Lung (tissue), 12 donors: ENCODE results near the gene CFAP53. TPM values are rescaled to one million over a fixed set of nuclear protein-coding genes. Genes with fewer than 3 reads are reported as not detected.

Experiments used
- ATAC-seq: fragments of 200-7000 bp; cut with Tn5 transposase; one replicate; pipeline ENCODE4 v1.9.1; 2020; ENCODE audit warnings: moderate number of reproducible peaks; ENCODE audit not compliant: insufficient read depth, low FRiP score
- DNase-seq, 3 donors: peaks; one replicate each; pipeline ENCODE4 v3.0.0-alpha.2; 2013 to 2017
- H3K27ac ChIP-seq, 2 donors: one replicate each; pipeline ENCODE4 v1.5.1; 2013; ENCODE audit warnings: mild to moderate bottlenecking in 2 of 2, moderate library complexity in 2 of 2, control low read depth in 1 of 2, inconsistent platforms in 1 of 2, low read depth in 1 of 2, low read length in 1 of 2
- H3K27me3 ChIP-seq, 3 donors: one replicate each; pipeline ENCODE4 v1.5.1; 2013; ENCODE audit warnings: low read length in 2 of 3; ENCODE audit not compliant: control insufficient read depth in 3 of 3, insufficient read depth in 3 of 3
- H3K36me3 ChIP-seq, 4 donors: one replicate each; pipeline ENCODE4 v1.5.1; 2013; ENCODE audit warnings: low read length in 4 of 4, mild to moderate bottlenecking in 1 of 4, moderate library complexity in 1 of 4; ENCODE audit not compliant: control insufficient read depth in 4 of 4, insufficient read depth in 4 of 4
- H3K4me1 ChIP-seq, 5 donors: one replicate each; pipeline ENCODE4 v1.5.1; 2013; ENCODE audit warnings: low read length in 5 of 5, mild to moderate bottlenecking in 2 of 5, moderate library complexity in 1 of 5; ENCODE audit not compliant: control insufficient read depth in 5 of 5, insufficient read depth in 5 of 5
- H3K4me3 ChIP-seq: one replicate; pipeline ENCODE4 v1.5.1; 2013; ENCODE audit warnings: mild to moderate bottlenecking, control low read depth, moderate library complexity
- H3K9ac ChIP-seq, 2 donors: one replicate each; pipeline ENCODE4 v1.5.1; 2013; ENCODE audit warnings: low read length in 2 of 2, control low read depth in 1 of 2; ENCODE audit not compliant: insufficient read depth in 1 of 2
- H3K9me3 ChIP-seq, 4 donors: one replicate each; pipeline ENCODE4 v1.5.1; 2013; ENCODE audit warnings: low read length in 3 of 4, mild to moderate bottlenecking in 1 of 4, moderate library complexity in 1 of 4; ENCODE audit not compliant: control insufficient read depth in 4 of 4, insufficient read depth in 3 of 4
- WGBS, 2 donors: extraction: QIAGEN DNeasy Blood & Tissue Kit; methylation state at CpG; one replicate each; pipeline ENCODE4 v1.1.7; 2013; 5-methylcytosine and 5-hydroxymethylcytosine counted together
- polyA plus RNA-seq, 2 donors: library from polyadenylated mRNA; stranded (reverse); fragments of 200-250 nt; gene quantifications; one replicate each; pipeline ENCODE4 v1.2.1, GENCODE V29; 2013
- total RNA-seq, 2 donors: library from RNA; depleted of rRNA in 1 of 2; stranded (reverse); fragments of >200 nt in 1 of 2; gene quantifications; one replicate each; pipeline ENCODE4 v1.2.1, GENCODE V29; 2014 to 2021
- TF ChIP-seq, protein P1 (sequence below): IDR thresholded peaks from 2 replicates; pipeline ENCODE4 v1.5.1; 2012; ENCODE audit warnings: mild to moderate bottlenecking; ENCODE audit errors: control extremely low read depth, extremely low read depth
- donor health status: control.
- donor health status: control.
- donor health status: Bipolar disorder and iron deficiency.
- donor health status: healthy.
- donor health status: DM: yes; HTN: yes; CAD: no.

The CFAP53 gene
- total and polyA plus RNA-seq, 4 donors: 5.0 to 7.1 (median 5.5) TPM

DNA sequence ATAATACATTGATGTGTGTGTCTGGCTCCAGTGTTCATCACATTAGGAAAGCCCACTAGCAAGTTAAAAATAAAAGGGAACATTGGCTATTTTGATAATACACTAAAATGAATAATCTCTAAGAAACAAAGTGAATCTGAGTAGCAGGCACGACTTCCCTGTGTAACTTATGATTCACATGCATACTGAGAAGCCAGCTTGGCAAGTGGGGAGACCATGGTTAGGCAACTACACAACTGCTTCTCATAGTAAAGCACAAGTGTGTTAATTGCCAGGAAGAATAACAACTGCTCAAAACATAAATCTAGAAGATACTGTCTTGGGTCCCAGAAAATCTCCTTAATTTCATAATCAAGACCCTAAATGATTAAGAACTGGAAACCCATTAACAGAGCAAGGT is 75.4 kb downstream of the CFAP53 start:
- Histone ChIP-seq H3K36me3 (no peaks in the 10 kb centered on the region), H3K27ac (no peak overlapping the region), H3K4me3 (no peak overlapping the region), H3K4me1 (peaks cover 0 to 4% (median 0%) of the 10 kb centered on the region in 5 donors), H3K27me3 (peaks cover 0 to 39% (median 36%) of the 10 kb centered on the region in 3 donors), H3K9me3 (no peaks in the 10 kb centered on the region), H3K9ac (no peak overlapping the region)
- WGBS, 2 donors: 36 to 78% methylated on average over 1 of the region's 1 CpG
- ATAC-seq (no peak), DNase-seq (no peak)
- TF ChIP-seq, protein P1, sequence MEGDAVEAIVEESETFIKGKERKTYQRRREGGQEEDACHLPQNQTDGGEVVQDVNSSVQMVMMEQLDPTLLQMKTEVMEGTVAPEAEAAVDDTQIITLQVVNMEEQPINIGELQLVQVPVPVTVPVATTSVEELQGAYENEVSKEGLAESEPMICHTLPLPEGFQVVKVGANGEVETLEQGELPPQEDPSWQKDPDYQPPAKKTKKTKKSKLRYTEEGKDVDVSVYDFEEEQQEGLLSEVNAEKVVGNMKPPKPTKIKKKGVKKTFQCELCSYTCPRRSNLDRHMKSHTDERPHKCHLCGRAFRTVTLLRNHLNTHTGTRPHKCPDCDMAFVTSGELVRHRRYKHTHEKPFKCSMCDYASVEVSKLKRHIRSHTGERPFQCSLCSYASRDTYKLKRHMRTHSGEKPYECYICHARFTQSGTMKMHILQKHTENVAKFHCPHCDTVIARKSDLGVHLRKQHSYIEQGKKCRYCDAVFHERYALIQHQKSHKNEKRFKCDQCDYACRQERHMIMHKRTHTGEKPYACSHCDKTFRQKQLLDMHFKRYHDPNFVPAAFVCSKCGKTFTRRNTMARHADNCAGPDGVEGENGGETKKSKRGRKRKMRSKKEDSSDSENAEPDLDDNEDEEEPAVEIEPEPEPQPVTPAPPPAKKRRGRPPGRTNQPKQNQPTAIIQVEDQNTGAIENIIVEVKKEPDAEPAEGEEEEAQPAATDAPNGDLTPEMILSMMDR: no peak

DNA sequence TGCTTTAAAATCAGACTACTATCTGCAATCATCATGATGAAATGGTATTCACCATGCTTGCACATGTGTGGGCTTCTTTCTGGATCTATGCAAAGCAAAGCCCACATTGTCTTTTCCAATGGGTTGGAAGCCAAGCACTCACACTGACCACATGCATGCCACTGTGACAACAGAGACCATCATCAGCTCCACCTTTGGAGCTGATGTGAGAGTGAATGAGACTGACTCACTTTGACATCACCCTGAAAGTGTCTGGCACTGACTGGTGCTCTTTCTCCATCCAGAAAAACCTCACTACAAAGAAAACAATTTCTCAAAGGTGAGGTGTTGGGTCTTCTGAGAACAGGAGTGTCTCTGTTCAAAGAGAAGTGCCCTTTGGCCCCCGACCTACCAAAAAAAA is 76.1 kb downstream of the CFAP53 start:
- TF ChIP-seq, protein P1: no peak
- Histone ChIP-seq H3K4me3 (no peak overlapping the region), H3K27ac (no peak overlapping the region), H3K36me3 (no peaks in the 10 kb centered on the region), H3K4me1 (peaks cover 0 to 4% (median 0%) of the 10 kb centered on the region in 5 donors), H3K9ac (no peak overlapping the region), H3K9me3 (no peaks in the 10 kb centered on the region), H3K27me3 (peaks cover 0 to 32% (median 29%) of the 10 kb centered on the region in 3 donors)
- 72 to 73% methylated on average over 1 of the region's 1 CpG for WGBS, 2 donors
- ATAC-seq (no peak), DNase-seq (no peak)

DNA sequence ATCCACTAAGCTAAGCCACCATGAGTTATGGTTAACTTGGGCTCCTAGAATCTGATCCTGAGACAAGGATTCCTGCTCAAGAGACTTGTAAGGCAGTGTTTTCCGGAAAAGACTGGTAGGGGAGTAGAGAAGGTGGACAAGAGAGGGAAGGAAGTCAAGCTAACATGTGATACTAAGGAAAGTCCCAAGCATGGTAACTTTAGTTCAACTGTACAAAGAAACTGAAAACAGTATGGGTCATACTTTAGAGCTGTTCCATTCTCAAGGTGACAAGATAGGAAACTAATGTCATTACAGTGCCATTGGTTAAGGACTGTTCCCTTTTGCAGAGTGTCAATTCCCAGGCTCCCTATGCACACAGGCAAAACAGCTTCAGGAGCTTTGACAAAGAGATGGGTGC is 77.1 kb downstream of the CFAP53 start:
- H3K9me3 ChIP-seq: no peaks in the 10 kb centered on the region
- H3K9ac ChIP-seq: no peak overlapping the region
- no peak for ATAC-seq
- TF ChIP-seq, protein P1: no peak
- no peak overlapping the region for H3K27ac ChIP-seq
- no peak for DNase-seq
- no peak overlapping the region for H3K4me3 ChIP-seq
- H3K4me1 ChIP-seq: no peaks in the 10 kb centered on the region
- peaks cover under 1 to 34% (median 28%) of the 10 kb centered on the region in 3 donors for H3K27me3 ChIP-seq
- no peaks in the 10 kb centered on the region for H3K36me3 ChIP-seq
- WGBS, 2 donors: 77 to 83% methylated on average over 1 of the region's 1 CpG

DNA sequence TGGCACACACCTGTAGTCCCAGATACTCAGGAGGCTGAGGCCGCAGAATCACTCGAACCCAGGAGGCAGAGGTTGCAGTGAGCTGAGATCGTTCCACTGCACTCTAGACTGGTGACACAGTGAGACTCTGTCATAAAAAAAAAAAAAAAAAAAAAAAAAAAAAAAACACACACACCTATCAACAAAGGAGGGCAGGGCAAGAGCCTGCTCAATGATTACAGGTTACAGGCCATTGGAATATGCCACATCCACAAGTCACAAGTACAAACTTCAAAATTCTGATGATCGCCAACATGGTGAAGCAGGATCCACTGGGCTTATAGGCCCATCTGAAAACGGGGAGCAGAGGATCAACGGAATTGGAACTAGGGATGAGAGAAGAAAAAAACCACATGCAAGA is 77.6 kb downstream of the CFAP53 start:
- no peaks in the 10 kb centered on the region for H3K4me1 ChIP-seq
- ATAC-seq (no peak), DNase-seq (no peak)
- no peak overlapping the region for H3K27ac ChIP-seq
- no peak overlapping the region for H3K9ac ChIP-seq
- H3K36me3 ChIP-seq: no peaks in the 10 kb centered on the region
- TF ChIP-seq, protein P1: no peak
- no peaks in the 10 kb centered on the region for H3K9me3 ChIP-seq
- no peak overlapping the region for H3K4me3 ChIP-seq
- 92% methylated on average over 6 of the region's 6 CpGs for WGBS, 2 donors
- peaks cover 5 to 32% (median 25%) of the 10 kb centered on the region in 3 donors for H3K27me3 ChIP-seq
